T-helper 2 cell treated with Interferon-gamma antibody and Interleukin-4, amounts not matched to agents 5 μg/mL and 100 μg/mL, for 36 hours (primary cell): Measurements from ENCODE around the gene HDAC9.

Source experiments
- DNase-seq: peaks from one replicate; pipeline ENCODE4 v3.0.0; 2021; ENCODE audit warnings: low spot score
- H3K27ac Mint-ChIP-seq: one replicate; pipeline ENCODE4 v1.8.0; 2021; ENCODE audit warnings: mild to moderate bottlenecking, mixed read lengths
- H3K27me3 Mint-ChIP-seq: one replicate; pipeline ENCODE4 v1.8.0; 2021; ENCODE audit warnings: low read depth, mixed read lengths
- H3K36me3 Mint-ChIP-seq: one replicate; pipeline ENCODE4 v1.8.0; 2021; ENCODE audit warnings: low read depth, mixed read lengths
- H3K4me1 Mint-ChIP-seq: one replicate; pipeline ENCODE4 v1.8.0; 2021; ENCODE audit warnings: low read depth, mixed read lengths
- H3K4me3 Mint-ChIP-seq: one replicate; pipeline ENCODE4 v1.8.0; 2022; ENCODE audit warnings: mild to moderate bottlenecking, moderate library complexity, mixed read lengths
- H3K9me3 Mint-ChIP-seq: one replicate; pipeline ENCODE4 v1.8.0; 2021; ENCODE audit warnings: mixed read lengths

The HDAC9 gene

GRCh38 chr7:18760631-18761445, 265.3 kb downstream of the HDAC9 start:
- no peak for DNase-seq
- H3K27me3 Mint-ChIP-seq, result no peaks in the 10 kb centered on the region
- H3K9me3 Mint-ChIP-seq, result no peaks in the 10 kb centered on the region
- no peak overlapping the region for H3K4me3 Mint-ChIP-seq
- H3K4me1 Mint-ChIP-seq, result no peaks in the 10 kb centered on the region
- no peak overlapping the region for H3K27ac Mint-ChIP-seq
- H3K36me3 Mint-ChIP-seq, result no peaks in the 10 kb centered on the region

GRCh38 chr7:18762189-18762588, 266.6 kb downstream of the HDAC9 start:
- no peaks in the 10 kb centered on the region for H3K27me3 Mint-ChIP-seq
- no peak overlapping the region for H3K4me3 Mint-ChIP-seq
- no peak overlapping the region for H3K27ac Mint-ChIP-seq
- H3K36me3 Mint-ChIP-seq, result no peaks in the 10 kb centered on the region
- H3K9me3 Mint-ChIP-seq, result no peaks in the 10 kb centered on the region
- no peaks in the 10 kb centered on the region for H3K4me1 Mint-ChIP-seq
- DNase-seq, result no peak

- Mint-ChIP-seq H3K4me1 (no peaks in the 10 kb centered on the region), H3K27ac (no peak overlapping the region), H3K36me3 (no peaks in the 10 kb centered on the region), H3K4me3 (no peak overlapping the region), H3K27me3 (no peaks in the 10 kb centered on the region), H3K9me3 (no peaks in the 10 kb centered on the region)
- DNase-seq, result no peak
Observed at GRCh38 chr7:18768256-18768655, 272.7 kb downstream of the HDAC9 start.

GRCh38 chr7:18770154-18770811, 274.7 kb downstream of the HDAC9 start:
- H3K9me3 Mint-ChIP-seq, result no peaks in the 10 kb centered on the region
- H3K27me3 Mint-ChIP-seq, result no peaks in the 10 kb centered on the region
- no peak overlapping the region for H3K27ac Mint-ChIP-seq
- no peaks in the 10 kb centered on the region for H3K4me1 Mint-ChIP-seq
- H3K36me3 Mint-ChIP-seq, result no peaks in the 10 kb centered on the region
- H3K4me3 Mint-ChIP-seq, result no peak overlapping the region
- no peak for DNase-seq

GRCh38 chr7:18770822-18771221, 275.3 kb downstream of the HDAC9 start:
- H3K4me1 Mint-ChIP-seq, result no peaks in the 10 kb centered on the region
- H3K27ac Mint-ChIP-seq, result no peak overlapping the region
- no peaks in the 10 kb centered on the region for H3K36me3 Mint-ChIP-seq
- H3K27me3 Mint-ChIP-seq, result no peaks in the 10 kb centered on the region
- H3K9me3 Mint-ChIP-seq, result no peaks in the 10 kb centered on the region
- DNase-seq, result no peak
- no peak overlapping the region for H3K4me3 Mint-ChIP-seq

GRCh38 chr7:18771834-18772566, 276.5 kb downstream of the HDAC9 start:
- Mint-ChIP-seq H3K27ac (no peak overlapping the region), H3K4me1 (no peaks in the 10 kb centered on the region), H3K4me3 (no peak overlapping the region), H3K36me3 (no peaks in the 10 kb centered on the region), H3K9me3 (no peaks in the 10 kb centered on the region), H3K27me3 (no peaks in the 10 kb centered on the region)
- DNase-seq, result no peak

GRCh38 chr7:18772567-18772965, 277.0 kb downstream of the HDAC9 start:
- Mint-ChIP-seq H3K4me1 (no peaks in the 10 kb centered on the region), H3K9me3 (no peaks in the 10 kb centered on the region), H3K27ac (no peak overlapping the region)

GRCh38 chr7:18777314-18777713, 281.8 kb downstream of the HDAC9 start:
- Mint-ChIP-seq H3K4me1 (no peaks in the 10 kb centered on the region), H3K9me3 (no peaks in the 10 kb centered on the region), H3K27ac (no peak overlapping the region), H3K27me3 (no peaks in the 10 kb centered on the region), H3K36me3 (no peaks in the 10 kb centered on the region), H3K4me3 (no peak overlapping the region)
- DNase-seq, result no peak

More at GRCh38 chr7:18772567-18772965, 277.0 kb downstream of the HDAC9 start:
- no peaks in the 10 kb centered on the region for H3K36me3 Mint-ChIP-seq
- no peak for DNase-seq
- no peak overlapping the region for H3K4me3 Mint-ChIP-seq
- H3K27me3 Mint-ChIP-seq, result no peaks in the 10 kb centered on the region

- Mint-ChIP-seq H3K27ac (no peak overlapping the region), H3K36me3 (no peaks in the 10 kb centered on the region), H3K4me1 (no peaks in the 10 kb centered on the region), H3K27me3 (no peaks in the 10 kb centered on the region), H3K9me3 (no peaks in the 10 kb centered on the region), H3K4me3 (no peak overlapping the region)
- DNase-seq, result no peak
Observed at GRCh38 chr7:18778594-18778993, 283.0 kb downstream of the HDAC9 start.

- H3K4me1 Mint-ChIP-seq, result no peaks in the 10 kb centered on the region
- no peaks in the 10 kb centered on the region for H3K9me3 Mint-ChIP-seq
- H3K36me3 Mint-ChIP-seq, result no peaks in the 10 kb centered on the region
Observed at GRCh38 chr7:18780266-18780665, 284.7 kb downstream of the HDAC9 start.

GRCh38 chr7:18780938-18781337, 285.4 kb downstream of the HDAC9 start:
- Mint-ChIP-seq H3K9me3 (no peaks in the 10 kb centered on the region), H3K4me1 (no peaks in the 10 kb centered on the region), H3K27me3 (no peaks in the 10 kb centered on the region), H3K36me3 (no peaks in the 10 kb centered on the region), H3K27ac (no peak overlapping the region), H3K4me3 (no peak overlapping the region)
- DNase-seq, result no peak

More at GRCh38 chr7:18780266-18780665, 284.7 kb downstream of the HDAC9 start:
- no peaks in the 10 kb centered on the region for H3K27me3 Mint-ChIP-seq
- no peak overlapping the region for H3K27ac Mint-ChIP-seq
- H3K4me3 Mint-ChIP-seq, result no peak overlapping the region
- no peak for DNase-seq

- no peaks in the 10 kb centered on the region for H3K36me3 Mint-ChIP-seq
- H3K4me1 Mint-ChIP-seq, result no peaks in the 10 kb centered on the region
- H3K27ac Mint-ChIP-seq, result no peak overlapping the region
- H3K4me3 Mint-ChIP-seq, result no peak overlapping the region
- H3K27me3 Mint-ChIP-seq, result no peaks in the 10 kb centered on the region
- peaks cover 22% of the 10 kb centered on the region for H3K9me3 Mint-ChIP-seq
- DNase-seq, result no peak
Observed at GRCh38 chr7:18786196-18786727, 290.7 kb downstream of the HDAC9 start.

- Mint-ChIP-seq H3K36me3 (no peaks in the 10 kb centered on the region), H3K9me3 (peaks cover 22% of the 10 kb centered on the region), H3K4me3 (no peak overlapping the region), H3K27me3 (no peaks in the 10 kb centered on the region), H3K4me1 (no peaks in the 10 kb centered on the region), H3K27ac (no peak overlapping the region)
- DNase-seq, result no peak
Observed at GRCh38 chr7:18786796-18787195, 291.2 kb downstream of the HDAC9 start.

GRCh38 chr7:18788026-18788425, 292.5 kb downstream of the HDAC9 start:
- Mint-ChIP-seq H3K27ac (no peak overlapping the region), H3K4me3 (no peak overlapping the region), H3K4me1 (no peaks in the 10 kb centered on the region), H3K9me3 (peaks cover 22% of the 10 kb centered on the region), H3K27me3 (no peaks in the 10 kb centered on the region), H3K36me3 (no peaks in the 10 kb centered on the region)
- no peak for DNase-seq
